OCI-LY1 (cell line): Measurements from ENCODE around the gene SPSB4.

Source experiments
- EZH2 ChIP-seq: fragments of 200-600 bp; sonication (generic), shearing (Covaris generic); IDR thresholded peaks from 2 replicates; pipeline ENCODE4 v1.8.0; 2017; ENCODE audit warnings: borderline replicate concordance, mixed run types, mild to moderate bottlenecking, antibody characterized with exemption, low read length, moderate library complexity, mixed read lengths
- TF ChIP-seq, protein P1 (sequence below): fragments of 200-600 bp; sonication (generic), shearing (Covaris generic); IDR thresholded peaks from 2 replicates; pipeline ENCODE4 v1.5.1; 2017; ENCODE audit warnings: mild to moderate bottlenecking, antibody characterized with exemption, low read length, moderate library complexity, mixed read lengths

DNA sequence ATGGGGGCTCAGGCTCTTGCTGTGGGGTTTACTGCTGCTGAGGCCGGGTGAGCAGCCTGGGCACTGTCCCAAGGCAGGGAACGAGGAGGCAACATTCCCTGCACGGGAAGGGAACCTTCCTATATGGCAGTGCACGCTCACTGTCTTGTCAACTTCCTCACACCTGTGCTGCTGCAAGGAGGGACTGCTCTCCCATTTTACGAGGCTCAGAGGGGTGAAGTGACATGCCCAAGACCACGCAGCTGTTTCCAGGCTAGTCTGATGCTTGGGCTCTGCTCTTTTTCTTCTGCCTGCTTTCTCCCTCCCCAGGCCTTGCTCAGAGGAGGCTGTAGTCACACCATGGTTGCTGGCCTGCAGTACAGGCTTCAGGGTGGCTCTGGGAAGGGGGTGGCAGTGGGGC lies 41.5 kb downstream of the SPSB4 start:
- TF ChIP-seq, protein P1, sequence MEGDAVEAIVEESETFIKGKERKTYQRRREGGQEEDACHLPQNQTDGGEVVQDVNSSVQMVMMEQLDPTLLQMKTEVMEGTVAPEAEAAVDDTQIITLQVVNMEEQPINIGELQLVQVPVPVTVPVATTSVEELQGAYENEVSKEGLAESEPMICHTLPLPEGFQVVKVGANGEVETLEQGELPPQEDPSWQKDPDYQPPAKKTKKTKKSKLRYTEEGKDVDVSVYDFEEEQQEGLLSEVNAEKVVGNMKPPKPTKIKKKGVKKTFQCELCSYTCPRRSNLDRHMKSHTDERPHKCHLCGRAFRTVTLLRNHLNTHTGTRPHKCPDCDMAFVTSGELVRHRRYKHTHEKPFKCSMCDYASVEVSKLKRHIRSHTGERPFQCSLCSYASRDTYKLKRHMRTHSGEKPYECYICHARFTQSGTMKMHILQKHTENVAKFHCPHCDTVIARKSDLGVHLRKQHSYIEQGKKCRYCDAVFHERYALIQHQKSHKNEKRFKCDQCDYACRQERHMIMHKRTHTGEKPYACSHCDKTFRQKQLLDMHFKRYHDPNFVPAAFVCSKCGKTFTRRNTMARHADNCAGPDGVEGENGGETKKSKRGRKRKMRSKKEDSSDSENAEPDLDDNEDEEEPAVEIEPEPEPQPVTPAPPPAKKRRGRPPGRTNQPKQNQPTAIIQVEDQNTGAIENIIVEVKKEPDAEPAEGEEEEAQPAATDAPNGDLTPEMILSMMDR: no peak
- no peak for TF ChIP-seq EZH2
